Esophagus squamous epithelium (tissue), 5 donors: ENCODE measurements around the gene SOS1. TPM values are rescaled to one million over a fixed set of nuclear protein-coding genes. Genes with fewer than 3 reads are reported as not detected.

Source experiments
- DNase-seq: peaks from one replicate; lab custom pipeline; 2025; lab: John Stamatoyannopoulos, UW
- H3K27ac ChIP-seq, 4 donors: fragments of 200-600 bp; sonication (generic); one replicate each; pipeline ENCODE4 v1.5.1; 2016 to 2019; ENCODE audit warnings: mild to moderate bottlenecking in 1 of 4
- H3K27me3 ChIP-seq, 4 donors: fragments of 200-600 bp; sonication (generic); 1 replicate in 3 of 4; 2 replicates in 1 of 4; pipeline versions ENCODE4 v1.5.1 to v1.6.0; 2017 to 2021; ENCODE audit warnings: antibody characterized with exemption in 1 of 4
- H3K36me3 ChIP-seq, 3 donors: fragments of 200-600 bp; sonication (generic); one replicate each; pipeline ENCODE4 v1.5.1; 2016 to 2019
- H3K4me1 ChIP-seq, 3 donors: fragments of 200-600 bp; sonication (generic); one replicate each; pipeline ENCODE4 v1.5.1; 2017 to 2019
- H3K4me3 ChIP-seq, 4 donors: fragments of 200-600 bp; sonication (generic); 1 replicate in 3 of 4; 2 replicates in 1 of 4; pipeline ENCODE4 v1.5.1; 2016 to 2019; ENCODE audit warnings: mild to moderate bottlenecking in 2 of 4, moderate library complexity in 1 of 4
- H3K9me3 ChIP-seq, 3 donors: fragments of 200-600 bp; sonication (generic); one replicate each; pipeline ENCODE4 v1.5.1; 2016 to 2019
- CTCF ChIP-seq, 6 experiments: fragments of 450-650 bp in 4 of 6; fragments of 200-600 bp in 2 of 6; sonication (generic) in 2 of 6; IDR thresholded peaks; one replicate each; pipeline ENCODE4 v1.5.1; 2016 to 2019; ENCODE audit warnings: antibody characterized with exemption in 6 of 6, mild to moderate bottlenecking in 4 of 6, moderate library complexity in 4 of 6
- POLR2A ChIP-seq, 4 donors: fragments of 450-650 bp; IDR thresholded peaks; one replicate each; pipeline ENCODE4 v1.6.1; 2017; ENCODE audit warnings: antibody characterized with exemption in 4 of 4, mild to moderate bottlenecking in 4 of 4, moderate library complexity in 3 of 4
- WGBS, 2 donors: methylation state at CpG; one replicate each; pipeline ENCODE4 v1.1.5; 2018; 5-methylcytosine and 5-hydroxymethylcytosine counted together
- intact Hi-C: fragments of 100-400 bp; cut with DNase I; formaldehyde crosslinking; loops from one replicate; pipeline ENCODE4 v1.15.0; 2022
- total RNA-seq, 4 donors: library from RNA; depleted of rRNA; stranded (reverse); fragments of >200 nt; gene quantifications; one replicate each; pipeline ENCODE4 v1.1.0, GENCODE V29; 2016
- donor health status: DM: yes; HTN: yes; CAD: no.

SOS1 gene
- total RNA-seq, 4 donors from 2014 or later = 15.1 to 48.2 (median 27.8) TPM

- TF ChIP-seq POLR2A (IDR thresholded peaks at IDR 0.05) (no peak), CTCF (IDR thresholded peaks at IDR 0.05) (no peak)
- Histone ChIP-seq H3K4me1 (peaks cover 8 to 57% (median 18%) of the 10 kb centered on the region in 3 donors), H3K36me3 (peaks cover 0 to 19% (median 0%) of the 10 kb centered on the region in 3 donors), H3K27ac (no peak overlapping the region), H3K27me3 (no peaks in the 10 kb centered on the region), H3K9me3 (no peaks in the 10 kb centered on the region), H3K4me3 (no peak overlapping the region)
- no peak for DNase-seq
- 77 to 83% methylated on average over 1 of the region's 1 CpG for WGBS, 2 donors
- intact Hi-C loops = no loop called here
Observed at GRCh38 chr2:39115556-39115955, 5.3 kb downstream of the SOS1 start.

- no peak for DNase-seq
- no peaks in the 10 kb centered on the region for H3K27me3 ChIP-seq
- H3K9me3 ChIP-seq = no peaks in the 10 kb centered on the region
- peaks cover 0 to 20% (median 0%) of the 10 kb centered on the region in 3 donors for H3K36me3 ChIP-seq
- H3K4me3 ChIP-seq = no peak overlapping the region
- intact Hi-C loops = loop anchor here (5.0 kb wide), 1 partner anchor 52 kb away; no protein-coding TSS in a partner anchor
- no peak overlapping the region for H3K27ac ChIP-seq
- peaks cover 8 to 63% (median 19%) of the 10 kb centered on the region in 3 donors for H3K4me1 ChIP-seq
- 88 to 91% methylated on average over 3 of the region's 3 CpGs for WGBS, 2 donors
- TF ChIP-seq POLR2A (IDR thresholded peaks at IDR 0.05) (no peak), CTCF (IDR thresholded peaks at IDR 0.05) (no peak)
Observed at GRCh38 chr2:39114771-39115170, 6.1 kb downstream of the SOS1 start.

- H3K4me3 ChIP-seq = no peak overlapping the region
- intact Hi-C loops = no loop called here
- H3K27me3 ChIP-seq = no peaks in the 10 kb centered on the region
- TF ChIP-seq POLR2A (IDR thresholded peaks at IDR 0.05) (no peak), CTCF (IDR thresholded peaks at IDR 0.05) (no peak)
- 83 to 95% methylated on average over 1 of the region's 1 CpG for WGBS, 2 donors
- H3K27ac ChIP-seq = no peak overlapping the region
- H3K9me3 ChIP-seq = no peaks in the 10 kb centered on the region
- H3K36me3 ChIP-seq = peaks cover 0 to 20% (median 0%) of the 10 kb centered on the region in 3 donors
- peaks cover 0 to 47% (median 8%) of the 10 kb centered on the region in 3 donors for H3K4me1 ChIP-seq
- DNase-seq = no peak
Observed at GRCh38 chr2:39109537-39109936, 11.3 kb downstream of the SOS1 start.

- H3K4me3 ChIP-seq = no peak overlapping the region
- intact Hi-C loops = no loop called here
Observed at GRCh38 chr2:39108377-39108776, 12.5 kb downstream of the SOS1 start.

More at GRCh38 chr2:39108377-39108776, 12.5 kb downstream of the SOS1 start:
- Histone ChIP-seq H3K9me3 (no peaks in the 10 kb centered on the region), H3K27ac (no peak overlapping the region), H3K4me1 (peaks cover 0 to 38% (median 8%) of the 10 kb centered on the region in 3 donors), H3K36me3 (peaks cover 0 to 20% (median 0%) of the 10 kb centered on the region in 3 donors), H3K27me3 (no peaks in the 10 kb centered on the region)
- no peak for DNase-seq
- TF ChIP-seq POLR2A (IDR thresholded peaks at IDR 0.05) = no peak
- TF ChIP-seq CTCF (IDR thresholded peaks at IDR 0.05) = no peak
- WGBS, 2 donors = 29 to 65% methylated on average over 1 of the region's 1 CpG
